GM21528 (cell line): ENCODE results near the gene HSPA12B.

Source experiments
- ATAC-seq: cut with Tn5 transposase; IDR thresholded peaks from one replicate; pipeline ENCODE4 v1.9.1; 2021; ENCODE audit warnings: mild to moderate bottlenecking, moderate library complexity; ENCODE audit not compliant: unreplicated experiment, low FRiP score

HSPA12B gene

DNA sequence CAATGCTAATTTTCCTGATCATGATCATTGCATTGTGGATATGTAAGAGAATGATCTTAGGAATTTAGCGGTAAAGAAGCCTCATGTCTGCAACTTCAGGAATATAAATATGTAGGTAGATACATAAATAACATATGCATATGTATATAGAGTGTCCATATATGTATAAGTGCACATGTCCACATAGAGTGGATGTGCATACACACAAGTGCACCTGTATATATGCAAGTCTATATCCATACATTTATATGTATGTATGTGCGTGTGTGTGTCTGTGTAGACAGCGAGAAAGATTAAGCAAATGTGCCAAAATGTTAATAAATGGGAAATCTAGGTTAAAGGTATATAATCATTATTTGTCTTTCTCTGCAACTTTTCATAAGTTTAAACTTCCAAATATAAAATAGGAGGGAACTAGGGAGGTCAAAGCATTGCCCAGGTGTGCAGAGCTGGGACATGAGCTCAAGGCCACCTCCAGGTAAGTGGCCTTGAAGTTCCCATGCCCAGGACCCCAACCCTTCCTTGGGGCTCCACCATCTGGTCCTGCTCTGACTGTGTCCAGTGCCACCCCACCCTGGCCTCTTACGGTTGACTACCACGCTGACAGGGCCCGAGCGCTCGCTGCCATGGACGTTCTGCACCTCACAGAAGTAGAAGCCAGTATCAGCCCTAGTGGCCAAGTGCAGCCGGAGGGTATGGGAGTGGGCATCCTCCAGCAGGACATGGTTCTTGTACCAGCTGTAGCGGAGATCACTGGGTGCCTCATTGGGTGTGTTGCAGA, 29.7 kb upstream of the HSPA12B start:
- no peak for ATAC-seq

- ATAC-seq, result no peak
These were observed 28.4 kb upstream of the HSPA12B start for GRCh38 chr20:3704087-3704486.

DNA sequence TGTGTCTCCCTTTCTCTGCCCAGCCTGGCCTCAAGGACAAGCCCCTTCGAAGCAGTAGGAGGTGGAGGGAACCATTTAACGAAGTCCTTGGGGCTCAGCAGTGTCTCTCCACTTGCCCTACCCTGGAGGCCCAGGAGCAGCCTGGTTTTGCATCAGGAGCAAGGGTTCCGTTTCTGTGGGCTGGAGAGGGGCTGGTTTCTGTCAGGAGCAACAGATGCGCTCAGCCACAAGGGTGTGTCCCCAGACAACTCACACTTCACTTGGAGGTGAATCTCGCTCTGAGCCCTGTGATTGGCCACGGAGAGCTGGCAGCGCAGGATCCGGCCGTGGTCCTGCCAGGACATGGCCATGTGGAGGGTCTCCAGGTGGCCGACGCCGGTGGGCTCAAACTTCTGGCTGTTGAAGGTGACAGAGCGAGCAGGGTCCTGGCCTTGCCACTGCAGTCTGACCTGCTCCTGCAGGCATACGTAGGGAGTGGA, 27.0 kb upstream of the HSPA12B start:
- ATAC-seq, result no peak

DNA sequence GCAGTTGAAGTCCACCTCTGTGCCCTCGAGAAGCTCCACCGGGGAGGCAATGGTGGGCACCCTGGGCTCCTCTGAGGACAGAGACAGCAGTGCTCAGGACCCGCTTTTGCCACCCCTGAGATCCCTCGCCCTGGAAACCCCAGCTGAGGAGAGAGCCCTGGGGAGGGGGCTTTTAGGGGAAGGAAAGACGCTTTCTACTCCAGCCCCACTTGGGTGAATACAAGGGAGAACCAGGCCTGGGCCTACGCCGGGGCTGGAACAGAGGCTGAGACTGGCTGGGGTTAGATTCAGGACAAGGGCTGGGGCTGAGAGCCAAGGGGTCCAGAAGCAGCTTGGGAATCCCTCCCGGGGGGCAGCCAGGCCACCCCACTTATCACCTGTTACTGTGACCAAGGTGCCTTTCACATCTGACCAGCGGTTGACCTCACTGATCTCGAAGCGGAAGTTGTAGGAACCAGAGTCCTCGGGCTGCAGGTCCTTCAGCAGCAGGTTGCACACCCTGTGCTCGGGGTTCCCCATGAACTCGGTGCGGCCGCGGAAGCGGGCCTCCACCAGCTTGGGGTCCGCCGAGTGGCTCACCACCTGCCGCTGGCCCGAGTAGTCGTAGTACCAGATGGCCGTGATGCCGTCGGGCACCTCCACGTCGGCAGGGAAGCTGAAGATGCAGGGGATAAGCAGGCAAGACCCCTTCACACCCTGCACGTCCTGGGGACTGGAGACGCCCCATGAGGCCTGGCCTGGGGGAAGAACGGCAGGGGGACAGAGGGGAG, 26.3 kb upstream of the HSPA12B start:
- no peak for ATAC-seq

DNA sequence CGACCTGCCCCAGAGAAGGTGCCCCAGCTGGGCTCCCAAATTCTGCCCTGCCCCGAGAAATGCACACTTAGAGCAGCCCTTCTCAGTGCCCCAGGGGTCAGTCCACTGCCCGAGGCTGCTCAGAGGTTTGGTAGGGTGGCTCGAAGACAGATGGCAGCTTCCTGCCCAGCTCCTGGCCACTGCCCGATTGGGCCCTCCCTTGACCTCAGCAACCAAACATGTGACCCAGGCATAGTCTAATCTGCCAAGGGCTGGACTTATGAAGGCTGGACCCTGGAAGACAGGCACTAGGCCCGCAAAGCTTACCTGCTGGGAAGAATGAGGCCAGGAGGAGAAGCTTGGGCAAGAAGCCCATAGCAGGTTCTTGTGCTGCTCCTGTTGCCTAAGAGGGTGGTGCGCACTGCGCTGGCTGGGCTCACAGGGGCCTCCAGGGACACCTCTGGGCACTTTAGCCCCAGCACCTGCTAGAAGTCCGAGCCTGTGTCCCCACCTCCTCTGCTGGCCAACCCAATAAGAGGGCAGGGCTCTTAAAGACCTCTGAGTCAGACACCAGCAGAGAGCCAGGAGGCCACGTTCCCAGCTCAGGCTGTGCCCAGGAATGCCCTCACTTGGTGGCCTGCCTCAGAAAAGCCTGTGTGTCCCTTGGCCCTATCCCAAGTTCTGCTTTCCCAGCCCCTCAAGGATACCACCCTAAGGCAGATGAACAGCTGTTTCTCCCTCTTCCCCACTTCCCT, 25.5 kb upstream of the HSPA12B start:
- ATAC-seq, result no peak

DNA sequence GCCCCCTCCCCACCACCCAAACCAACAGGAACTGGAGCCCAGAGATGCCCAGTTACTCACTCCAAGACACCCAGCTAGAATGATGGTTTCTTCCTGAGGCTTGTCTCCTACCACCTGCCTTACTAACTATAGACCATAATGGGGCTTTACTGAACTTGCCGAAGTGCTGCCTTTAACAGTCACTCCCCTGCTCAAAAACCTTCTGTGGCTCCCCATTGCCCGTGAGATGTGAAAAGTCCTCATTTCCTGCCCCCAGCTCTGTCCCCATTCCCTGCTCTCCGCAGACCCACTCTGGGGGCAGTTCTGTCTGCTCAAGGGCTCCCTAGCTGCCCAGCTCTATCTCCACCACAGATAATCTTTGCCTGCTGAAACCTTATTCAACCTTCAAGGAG, 25.0 kb upstream of the HSPA12B start:
- no peak for ATAC-seq

DNA sequence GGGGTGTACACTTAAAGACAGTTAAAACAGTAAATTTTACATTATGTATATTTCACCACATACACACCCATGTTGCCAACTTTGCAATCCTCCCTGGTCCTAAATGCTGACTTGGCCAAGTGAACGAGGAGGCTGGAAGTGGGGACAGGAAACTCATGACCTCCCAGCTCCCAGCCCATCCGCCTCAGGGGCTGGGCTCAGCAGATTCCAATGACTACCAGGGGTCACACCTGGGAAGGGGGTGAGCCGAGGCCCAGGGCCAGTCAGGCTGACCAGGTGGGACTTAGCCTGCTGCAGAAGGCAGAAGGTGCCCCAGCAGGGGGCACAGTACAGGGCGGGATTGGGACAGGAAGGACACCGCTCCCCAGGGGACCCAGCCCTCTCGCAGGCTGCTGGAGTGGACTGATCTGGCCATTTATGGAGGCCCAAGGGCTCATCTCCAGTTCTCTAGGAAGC, 22.4 kb upstream of the HSPA12B start:
- no peak for ATAC-seq

DNA sequence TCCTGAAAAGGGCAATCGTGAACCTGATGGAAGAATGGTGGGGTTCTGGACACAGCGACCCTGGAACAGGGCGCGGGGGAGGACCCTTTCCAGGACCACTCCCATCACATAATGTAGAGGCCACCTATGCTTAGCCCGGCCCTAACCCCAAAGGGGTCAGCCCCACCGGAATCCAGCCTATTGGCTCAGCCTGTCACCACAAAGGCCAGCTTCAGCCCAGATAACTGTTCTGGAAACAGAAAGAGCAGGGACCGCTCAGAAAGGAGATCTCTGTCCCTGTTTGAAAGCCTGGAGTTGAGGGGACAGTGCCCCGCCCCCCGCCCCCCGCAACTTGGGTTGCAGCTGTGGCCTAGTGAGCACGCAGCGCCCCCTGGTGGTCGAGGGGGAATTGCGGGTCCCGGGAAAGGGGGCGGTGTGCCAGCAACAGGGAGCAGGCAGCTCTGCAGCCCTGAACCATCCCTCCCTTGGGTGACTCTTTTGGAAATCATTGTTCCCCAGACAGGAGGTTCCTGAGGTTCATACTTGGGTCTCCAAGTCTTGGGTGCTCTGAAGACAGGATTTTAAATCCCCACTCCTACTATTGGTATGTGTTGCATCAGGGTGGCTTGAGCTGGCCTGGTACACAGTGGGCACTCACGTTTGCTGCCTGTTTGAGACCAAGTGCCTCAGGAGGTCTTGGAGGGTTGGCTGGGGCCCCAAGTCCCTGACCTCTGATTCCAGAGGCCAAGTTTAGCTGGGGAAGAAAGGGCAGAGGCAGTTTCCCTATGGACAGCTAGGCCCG, 21.6 kb upstream of the HSPA12B start:
- no peak for ATAC-seq

DNA sequence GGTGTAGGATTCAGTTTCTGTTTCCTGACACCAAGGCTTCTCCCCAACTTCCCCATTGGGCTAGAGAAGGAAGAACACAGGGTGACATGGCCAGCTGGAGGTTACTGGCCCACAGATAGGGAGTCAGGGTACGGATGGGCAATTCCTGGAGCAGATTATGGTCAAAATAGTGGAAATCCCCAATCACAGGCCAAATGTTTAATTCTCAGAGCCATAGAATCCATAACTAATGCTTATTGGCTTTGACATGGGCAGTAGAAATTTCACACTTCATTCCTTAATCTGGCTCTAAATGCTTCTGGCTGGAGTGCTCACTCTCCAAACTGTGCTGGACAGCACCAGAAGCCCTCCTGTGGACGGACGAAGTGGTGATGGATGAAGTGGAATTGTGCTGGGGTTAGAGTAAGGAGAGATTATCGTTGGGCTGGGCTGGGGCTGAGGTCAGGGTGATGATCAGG, 21.0 kb upstream of the HSPA12B start:
- ATAC-seq, result no peak

DNA sequence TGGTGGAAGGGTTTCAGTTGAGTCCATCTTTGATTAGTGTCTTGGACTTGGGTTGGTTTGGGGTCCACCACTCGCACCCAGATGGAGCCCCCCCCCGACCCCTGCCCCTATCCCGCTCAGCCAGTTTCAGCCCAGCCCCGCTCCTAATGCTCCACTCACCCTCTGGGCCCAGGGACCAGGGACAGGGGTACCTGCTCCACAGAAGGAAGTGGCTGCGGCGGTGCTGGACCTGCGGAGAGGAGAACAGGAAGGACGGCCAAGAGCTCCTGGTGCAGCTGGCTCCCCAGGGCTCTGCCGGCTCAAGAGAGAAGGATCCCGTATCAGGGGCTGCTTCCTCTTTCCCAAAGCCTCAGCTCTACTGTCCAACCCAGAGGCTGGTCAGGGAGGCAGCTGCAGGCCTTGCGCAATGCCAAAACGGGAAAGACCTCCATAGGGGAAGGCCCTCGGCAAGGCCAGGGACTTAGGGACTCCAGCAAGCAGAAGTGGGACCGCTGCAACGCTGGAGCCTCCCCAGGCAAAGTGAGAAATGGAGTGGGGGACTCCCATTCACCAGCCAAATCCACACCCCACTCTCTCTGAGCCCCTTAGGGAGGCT, 20.1 kb upstream of the HSPA12B start, which contains the start of gene SIGLEC1:
SIGLEC1 (minus strand) TSS at position 322 of the 595 bp plus-strand sequence. CDS start 5,472 bp downstream, outside the sequence.
- no peak for ATAC-seq

DNA sequence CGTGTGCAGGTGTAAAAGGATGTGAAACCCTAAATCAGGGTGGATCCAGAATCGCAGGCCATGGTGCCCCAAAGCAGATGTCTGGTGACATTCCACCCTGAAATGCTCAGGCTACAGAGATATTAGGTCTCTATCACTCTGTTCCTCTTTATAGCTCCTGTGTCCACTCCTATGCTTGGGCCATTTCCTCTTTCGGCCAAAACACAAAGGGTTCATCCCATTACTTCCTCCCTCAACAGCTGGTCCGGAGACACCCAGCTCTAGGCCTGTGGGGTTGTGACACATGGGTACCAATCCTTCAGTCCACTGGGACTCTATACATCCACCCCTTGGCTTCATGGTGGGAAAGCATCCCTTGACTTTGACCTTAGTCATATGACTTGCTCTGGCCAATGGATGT, 18.4 kb upstream of the HSPA12B start:
- no peak for ATAC-seq

DNA sequence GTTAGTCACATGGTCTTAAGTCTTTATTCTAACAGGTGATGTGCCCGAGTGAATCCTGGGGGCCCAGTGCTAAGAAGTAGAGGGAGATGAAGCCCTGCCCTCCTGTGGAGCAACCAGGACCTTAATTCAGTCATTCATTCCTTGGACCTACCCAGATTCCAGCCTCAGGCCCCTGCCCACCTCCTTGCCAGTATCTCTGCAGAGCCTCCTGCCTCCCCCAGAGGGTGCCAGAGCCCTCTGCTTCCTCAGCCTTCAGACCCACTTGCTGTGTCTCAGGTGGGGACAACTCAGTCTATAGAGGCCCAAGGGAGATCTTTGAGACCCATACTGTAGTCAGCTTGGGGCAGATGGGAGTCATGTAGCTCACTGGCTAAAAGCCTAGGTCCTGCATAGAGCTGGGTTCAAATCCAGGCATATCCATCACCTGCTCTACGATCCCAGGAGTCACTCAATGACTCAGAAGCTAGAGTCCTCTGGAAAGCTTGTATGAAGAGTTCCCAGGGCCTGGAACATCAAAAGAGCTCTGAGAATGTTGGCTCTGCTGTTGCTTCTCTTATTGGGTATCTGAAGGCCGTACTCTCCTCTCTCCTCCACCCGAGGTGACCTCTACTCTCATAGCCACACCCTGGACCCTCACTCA, 16.2 kb upstream of the HSPA12B start:
- no peak for ATAC-seq

DNA sequence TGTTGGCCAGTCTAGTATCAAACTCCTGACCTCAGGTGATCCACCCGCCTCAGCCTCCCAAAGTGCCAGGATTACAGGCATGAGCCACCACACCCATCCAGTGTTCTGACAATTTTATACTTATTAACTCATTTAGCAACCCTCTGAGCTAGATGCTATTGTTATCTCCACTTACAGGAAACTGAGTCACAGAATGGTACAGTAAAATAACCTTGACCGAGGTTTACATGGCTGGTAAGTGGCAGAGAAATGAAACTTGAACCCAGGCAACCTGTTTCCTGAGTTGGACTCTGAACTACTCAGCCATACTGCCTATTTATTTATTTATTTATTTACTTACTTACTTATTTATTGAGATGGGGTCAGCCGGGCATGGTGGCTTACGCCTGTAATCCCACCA, 13.4 kb upstream of the HSPA12B start:
- ATAC-seq, result no peak

DNA sequence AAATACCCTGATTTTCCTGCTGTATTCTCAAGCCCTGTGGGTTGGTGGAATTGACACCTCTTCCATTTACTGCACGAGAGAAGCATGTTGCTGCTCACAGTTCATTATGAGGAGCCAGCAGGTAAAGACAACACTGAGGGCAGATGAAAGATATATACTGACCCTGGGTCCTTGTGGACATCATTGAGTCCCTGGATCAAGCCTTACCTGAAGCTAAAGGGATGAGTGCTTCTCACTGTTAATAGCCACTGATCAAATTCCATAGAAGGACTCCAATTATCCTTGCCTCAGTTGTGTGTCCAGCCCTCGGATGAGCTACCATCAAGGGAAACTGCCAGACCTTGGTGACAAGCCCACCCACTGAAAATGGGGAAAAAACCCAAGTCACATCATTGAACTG, 12.4 kb upstream of the HSPA12B start:
- ATAC-seq, result no peak

DNA sequence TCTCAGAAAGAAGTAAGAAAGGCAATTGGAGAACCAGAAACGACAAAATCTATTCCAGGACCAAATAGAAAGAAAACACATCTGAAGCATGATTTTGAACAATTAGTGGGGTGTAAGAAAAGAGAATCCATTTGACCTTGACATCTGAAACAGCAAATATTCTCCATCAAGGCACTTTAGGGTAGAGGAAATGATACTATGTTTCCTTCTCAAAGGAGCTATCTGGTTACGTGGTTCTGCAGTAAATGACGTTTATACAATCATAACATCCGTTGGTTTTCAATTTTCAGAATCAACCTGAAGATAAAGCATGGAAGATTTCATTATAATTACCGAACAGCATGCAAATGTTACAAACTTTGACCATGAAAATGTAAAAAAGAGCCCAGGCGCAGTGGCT, 11.9 kb upstream of the HSPA12B start:
- no peak for ATAC-seq

- no peak for ATAC-seq
These were observed 10.6 kb upstream of the HSPA12B start for GRCh38 chr20:3721912-3722311.

- no peak for ATAC-seq
These were observed 9.2 kb upstream of the HSPA12B start for GRCh38 chr20:3723284-3723683.

DNA sequence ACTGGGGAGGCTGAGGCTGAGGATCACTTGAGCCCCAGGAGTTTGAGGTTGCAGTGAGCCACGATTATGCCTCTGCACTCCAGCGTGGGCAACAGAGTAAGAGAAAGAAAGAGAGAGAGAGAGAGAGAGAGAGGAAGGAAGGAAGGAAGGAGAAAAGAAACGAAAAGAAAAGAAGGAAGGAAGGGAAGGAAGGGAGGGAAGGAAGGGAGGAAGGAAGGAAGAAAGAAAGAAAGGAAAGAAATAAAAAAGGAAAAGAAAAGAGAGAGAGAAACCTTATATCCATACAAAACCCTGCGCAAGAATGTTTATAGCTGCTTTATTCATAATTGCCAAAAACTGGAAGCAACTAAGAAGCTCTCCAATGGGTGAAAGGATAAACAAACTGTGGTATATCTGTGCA, 8.1 kb upstream of the HSPA12B start:
- ATAC-seq, result no peak

GRCh38 chr20:3727401-3728021, 5.0 kb upstream of the HSPA12B start:
- ATAC-seq, result no peak
